Neural cell (in vitro differentiated cells): Measurements from ENCODE around the gene FAM184A. TPM values are rescaled to one million over a fixed set of nuclear protein-coding genes. Genes with fewer than 3 reads are reported as not detected.

ENCODE experiments used
- H2AFZ ChIP-seq: fragments of 200-600, 300-800 bp; sonication (generic), shearing (Covaris generic); 2 replicates; pipeline ENCODE4 v1.6.0; 2014; ENCODE audit warnings: low read depth, mild to moderate bottlenecking, antibody characterized with exemption, low read length, moderate library complexity
- H3F3A ChIP-seq: fragments of 200-600 bp; shearing (Covaris generic); 2 replicates; pipeline ENCODE4 v1.6.1; 2016; ENCODE audit warnings: mild to moderate bottlenecking, moderate library complexity, mixed read lengths, antibody characterized with exemption, low read length; ENCODE audit not compliant: insufficient read depth, poor library complexity, severe bottlenecking
- H3K27ac ChIP-seq: fragments of 200-600, 300-800 bp; sonication (generic), shearing (Covaris generic); 2 replicates; pipeline ENCODE4 v1.5.1; 2014; ENCODE audit warnings: mild to moderate bottlenecking, low read length, moderate library complexity
- H3K27me3 ChIP-seq: fragments of 300-800, 200-600 bp; sonication (generic), shearing (Covaris generic); 2 replicates; pipeline ENCODE4 v1.6.0; 2014; ENCODE audit warnings: mild to moderate bottlenecking, low read depth, low read length, moderate library complexity; ENCODE audit not compliant: insufficient read depth
- H3K36me3 ChIP-seq: fragments of 300-800, 200-600 bp; sonication (generic), shearing (Covaris generic); 2 replicates; pipeline ENCODE4 v1.5.1; 2014; ENCODE audit warnings: mild to moderate bottlenecking, antibody characterized with exemption, low read length, moderate library complexity; ENCODE audit not compliant: insufficient read depth
- H3K4me2 ChIP-seq: fragments of 300-800, 200-600 bp; sonication (generic), shearing (Covaris generic); 2 replicates; pipeline ENCODE4 v1.6.0; 2014; ENCODE audit warnings: mild to moderate bottlenecking, low read length
- H3K4me3 ChIP-seq: fragments of 300-800, 200-600 bp; sonication (generic), shearing (Covaris generic); 2 replicates; pipeline ENCODE4 v1.5.1; 2014; ENCODE audit warnings: mild to moderate bottlenecking, low read length, moderate library complexity
- H3K79me2 ChIP-seq: fragments of 200-600 bp; shearing (Covaris generic); replicated peaks from 2 replicates; pipeline ENCODE4 v1.6.0; 2014; ENCODE audit warnings: mild to moderate bottlenecking, low read length, moderate library complexity; ENCODE audit not compliant: insufficient read depth
- H3K9ac ChIP-seq: fragments of 300-800, 200-600 bp; sonication (generic), shearing (Covaris generic); 2 replicates; pipeline ENCODE4 v1.6.1; 2016; ENCODE audit warnings: mild to moderate bottlenecking, low read length, mixed read lengths
- H3K9me2 ChIP-seq: fragments of 200-600 bp; shearing (Covaris generic); 2 replicates; pipeline ENCODE4 v1.6.1; 2016; ENCODE audit warnings: mild to moderate bottlenecking, low read length, mixed read lengths; ENCODE audit not compliant: insufficient read depth
- H3K9me3 ChIP-seq: fragments of 200-600, 300-800 bp; sonication (generic), shearing (Covaris generic); 2 replicates; pipeline ENCODE4 v1.6.1; 2016; ENCODE audit warnings: mild to moderate bottlenecking, mixed run types, low read length, moderate library complexity, mixed read lengths
- H4K20me1 ChIP-seq: fragments of 200-600 bp; shearing (Covaris generic); 2 replicates; pipeline ENCODE4 v1.6.1; 2016; ENCODE audit warnings: mild to moderate bottlenecking, mixed run types; ENCODE audit not compliant: insufficient read depth
- EP300 ChIP-seq: fragments of 450-650 bp; conservative IDR thresholded peaks from 2 replicates; pipeline ENCODE4 v1.6.1; 2014; ENCODE audit warnings: antibody characterized with exemption, mild to moderate bottlenecking, moderate library complexity; ENCODE audit not compliant: poor library complexity, severe bottlenecking
- EZH2 ChIP-seq: fragments of 200-600, 300-800 bp; shearing (Covaris generic), sonication (generic); IDR thresholded peaks from 2 replicates; pipeline ENCODE4 v1.6.1; 2014; ENCODE audit warnings: antibody characterized with exemption, low read length, borderline replicate concordance, mild to moderate bottlenecking; ENCODE audit not compliant: insufficient read depth, poor library complexity, severe bottlenecking
- MXI1 ChIP-seq: fragments of 450-650 bp; conservative IDR thresholded peaks from 2 replicates; pipeline ENCODE4 v1.6.1; 2014; ENCODE audit warnings: antibody characterized with exemption, mild to moderate bottlenecking; ENCODE audit not compliant: poor library complexity, severe bottlenecking
- POLR2AphosphoS5 ChIP-seq: IDR thresholded peaks from 2 replicates; pipeline ENCODE4 v1.6.1; 2012
- RAD21 ChIP-seq: fragments of 450-650 bp; conservative IDR thresholded peaks from 2 replicates; pipeline ENCODE4 v1.6.1; 2014; ENCODE audit warnings: antibody characterized with exemption, mild to moderate bottlenecking, moderate library complexity
- SMC3 ChIP-seq: fragments of 450-650 bp; conservative IDR thresholded peaks from 2 replicates; pipeline ENCODE4 v1.6.1; 2014; ENCODE audit warnings: antibody characterized with exemption, mild to moderate bottlenecking, moderate library complexity; ENCODE audit not compliant: poor library complexity
- TAF1 ChIP-seq: IDR thresholded peaks from 2 replicates; pipeline ENCODE4 v1.6.1; 2012; ENCODE audit warnings: low read depth
- polyA plus RNA-seq: library from polyadenylated mRNA; depleted of rRNA; stranded (reverse); fragments of >200 nt; gene quantifications from 2 replicates; pipeline ENCODE4 v1.2.3, GENCODE V29; 2014
- TF ChIP-seq, protein P1 (sequence below): fragments of 450-650 bp; IDR thresholded peaks from 2 replicates; pipeline ENCODE4 v1.5.1; 2014; ENCODE audit warnings: antibody characterized with exemption, mild to moderate bottlenecking, moderate library complexity; ENCODE audit not compliant: poor library complexity, severe bottlenecking
- TF ChIP-seq, protein P2 (sequence below): IDR thresholded peaks from 2 replicates; pipeline ENCODE4 v1.6.1; 2012; ENCODE audit warnings: borderline replicate concordance

Gene FAM184A
- polyA plus RNA-seq, 1 donor from 2014 or later = 47.5 TPM

DNA sequence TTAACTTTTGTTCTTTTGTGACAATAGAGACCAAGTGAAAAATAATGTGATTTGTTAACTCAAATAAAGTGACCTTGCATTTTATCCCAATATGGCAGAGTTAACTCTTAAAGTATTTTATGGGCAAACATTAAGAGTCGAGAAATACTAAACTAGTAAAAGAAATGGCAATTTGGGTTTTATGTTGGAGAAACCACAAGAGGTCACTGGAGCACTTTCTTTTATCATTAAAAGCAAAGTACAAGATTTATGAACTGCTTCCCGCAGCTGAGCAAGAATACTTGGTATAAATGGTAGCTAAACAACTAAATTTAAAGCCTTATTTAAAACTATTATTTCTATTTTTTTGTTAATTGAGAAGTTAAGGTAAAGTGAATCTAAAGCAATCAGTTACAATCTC lies 110.0 kb downstream of the FAM184A start:
- H3K79me2 ChIP-seq = no peaks in the 10 kb centered on the region
- H3K27ac ChIP-seq = no peak overlapping the region
- no peak overlapping the region for H2AFZ ChIP-seq
- no peak overlapping the region for H3K4me3 ChIP-seq
- H3K9me3 ChIP-seq = no peaks in the 10 kb centered on the region
- no peak overlapping the region for H3K9ac ChIP-seq
- H3K9me2 ChIP-seq = no peaks in the 10 kb centered on the region
- no peaks in the 10 kb centered on the region for H3F3A ChIP-seq
- H3K27me3 ChIP-seq = no peaks in the 10 kb centered on the region
- TF ChIP-seq, protein P1, sequence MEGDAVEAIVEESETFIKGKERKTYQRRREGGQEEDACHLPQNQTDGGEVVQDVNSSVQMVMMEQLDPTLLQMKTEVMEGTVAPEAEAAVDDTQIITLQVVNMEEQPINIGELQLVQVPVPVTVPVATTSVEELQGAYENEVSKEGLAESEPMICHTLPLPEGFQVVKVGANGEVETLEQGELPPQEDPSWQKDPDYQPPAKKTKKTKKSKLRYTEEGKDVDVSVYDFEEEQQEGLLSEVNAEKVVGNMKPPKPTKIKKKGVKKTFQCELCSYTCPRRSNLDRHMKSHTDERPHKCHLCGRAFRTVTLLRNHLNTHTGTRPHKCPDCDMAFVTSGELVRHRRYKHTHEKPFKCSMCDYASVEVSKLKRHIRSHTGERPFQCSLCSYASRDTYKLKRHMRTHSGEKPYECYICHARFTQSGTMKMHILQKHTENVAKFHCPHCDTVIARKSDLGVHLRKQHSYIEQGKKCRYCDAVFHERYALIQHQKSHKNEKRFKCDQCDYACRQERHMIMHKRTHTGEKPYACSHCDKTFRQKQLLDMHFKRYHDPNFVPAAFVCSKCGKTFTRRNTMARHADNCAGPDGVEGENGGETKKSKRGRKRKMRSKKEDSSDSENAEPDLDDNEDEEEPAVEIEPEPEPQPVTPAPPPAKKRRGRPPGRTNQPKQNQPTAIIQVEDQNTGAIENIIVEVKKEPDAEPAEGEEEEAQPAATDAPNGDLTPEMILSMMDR = peak; percentile 58
- TF ChIP-seq POLR2AphosphoS5 = no peak
- TF ChIP-seq EP300 = no peak
- TF ChIP-seq SMC3 = peak; percentile 63
- TF ChIP-seq TAF1 = no peak
- peak; percentile 62 for TF ChIP-seq RAD21
- no peak for TF ChIP-seq EZH2
- TF ChIP-seq MXI1 = no peak
- TF ChIP-seq, protein P2, sequence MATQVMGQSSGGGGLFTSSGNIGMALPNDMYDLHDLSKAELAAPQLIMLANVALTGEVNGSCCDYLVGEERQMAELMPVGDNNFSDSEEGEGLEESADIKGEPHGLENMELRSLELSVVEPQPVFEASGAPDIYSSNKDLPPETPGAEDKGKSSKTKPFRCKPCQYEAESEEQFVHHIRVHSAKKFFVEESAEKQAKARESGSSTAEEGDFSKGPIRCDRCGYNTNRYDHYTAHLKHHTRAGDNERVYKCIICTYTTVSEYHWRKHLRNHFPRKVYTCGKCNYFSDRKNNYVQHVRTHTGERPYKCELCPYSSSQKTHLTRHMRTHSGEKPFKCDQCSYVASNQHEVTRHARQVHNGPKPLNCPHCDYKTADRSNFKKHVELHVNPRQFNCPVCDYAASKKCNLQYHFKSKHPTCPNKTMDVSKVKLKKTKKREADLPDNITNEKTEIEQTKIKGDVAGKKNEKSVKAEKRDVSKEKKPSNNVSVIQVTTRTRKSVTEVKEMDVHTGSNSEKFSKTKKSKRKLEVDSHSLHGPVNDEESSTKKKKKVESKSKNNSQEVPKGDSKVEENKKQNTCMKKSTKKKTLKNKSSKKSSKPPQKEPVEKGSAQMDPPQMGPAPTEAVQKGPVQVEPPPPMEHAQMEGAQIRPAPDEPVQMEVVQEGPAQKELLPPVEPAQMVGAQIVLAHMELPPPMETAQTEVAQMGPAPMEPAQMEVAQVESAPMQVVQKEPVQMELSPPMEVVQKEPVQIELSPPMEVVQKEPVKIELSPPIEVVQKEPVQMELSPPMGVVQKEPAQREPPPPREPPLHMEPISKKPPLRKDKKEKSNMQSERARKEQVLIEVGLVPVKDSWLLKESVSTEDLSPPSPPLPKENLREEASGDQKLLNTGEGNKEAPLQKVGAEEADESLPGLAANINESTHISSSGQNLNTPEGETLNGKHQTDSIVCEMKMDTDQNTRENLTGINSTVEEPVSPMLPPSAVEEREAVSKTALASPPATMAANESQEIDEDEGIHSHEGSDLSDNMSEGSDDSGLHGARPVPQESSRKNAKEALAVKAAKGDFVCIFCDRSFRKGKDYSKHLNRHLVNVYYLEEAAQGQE = no peak
- H4K20me1 ChIP-seq = no peaks in the 10 kb centered on the region
- H3K36me3 ChIP-seq = no peaks in the 10 kb centered on the region
- H3K4me2 ChIP-seq = no peak overlapping the region

DNA sequence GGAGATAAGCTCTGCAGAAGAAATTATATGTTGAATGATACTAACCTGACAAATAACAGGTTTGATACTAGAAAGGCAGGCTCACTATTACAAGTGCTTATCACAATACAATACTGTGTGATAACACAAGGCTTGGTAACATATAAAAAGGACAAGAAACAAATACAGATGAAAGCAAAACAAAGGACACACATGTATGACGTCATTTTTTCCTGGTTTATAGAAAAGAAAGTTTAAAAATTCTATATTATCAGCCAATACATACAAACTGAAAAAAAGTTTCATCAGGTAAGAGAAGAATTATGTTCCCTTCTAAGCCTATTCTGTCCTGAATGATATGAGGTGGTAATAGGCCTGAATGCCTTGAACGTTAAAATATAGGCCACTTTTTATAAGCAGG lies 111.2 kb downstream of the FAM184A start:
- H3K4me2 ChIP-seq = no peak overlapping the region
- no peak overlapping the region for H3K4me3 ChIP-seq
- TF ChIP-seq, protein P1 = no peak
- TF ChIP-seq, protein P2 = no peak
- no peak for TF ChIP-seq POLR2AphosphoS5
- no peak for TF ChIP-seq EZH2
- no peak for TF ChIP-seq EP300
- TF ChIP-seq TAF1 = no peak

More for the DNA sequence above, 111.2 kb downstream of the FAM184A start:
- H3K9me2 ChIP-seq = no peaks in the 10 kb centered on the region
- H3K27me3 ChIP-seq = no peaks in the 10 kb centered on the region
- H2AFZ ChIP-seq = no peak overlapping the region
- H3K36me3 ChIP-seq = no peaks in the 10 kb centered on the region
- no peak overlapping the region for H3K27ac ChIP-seq
- no peaks in the 10 kb centered on the region for H3F3A ChIP-seq
- H3K79me2 ChIP-seq = no peaks in the 10 kb centered on the region
- H3K9me3 ChIP-seq = no peaks in the 10 kb centered on the region
- no peaks in the 10 kb centered on the region for H4K20me1 ChIP-seq
- H3K9ac ChIP-seq = no peak overlapping the region
